PC-9 (cell line): ENCODE results near the gene FUT8.

Experiments
- CTCF ChIP-seq: fragments of 200-600 bp; sonication (generic); conservative IDR thresholded peaks from 2 replicates; pipeline ENCODE4 v1.6.1; 2017; ENCODE audit warnings: mixed run types, antibody characterized with exemption, mild to moderate bottlenecking, moderate library complexity
- EZH2 ChIP-seq: fragments of 200-600 bp; sonication (generic); IDR thresholded peaks from 2 replicates; pipeline ENCODE4 v1.8.0; 2017; ENCODE audit warnings: antibody characterized with exemption, low read depth

- TF ChIP-seq CTCF (no peak), EZH2 (no peak)
These were observed 35.0 kb upstream of the FUT8 start for GRCh38 chr14:65377576-65377975.
